IMR-90 (cell line): ENCODE measurements around the gene POLA2. TPM values are rescaled to one million over a fixed set of nuclear protein-coding genes. Genes with fewer than 3 reads are reported as not detected.

ENCODE experiments used
- CTCF ChIP-seq: conservative IDR thresholded peaks from 2 replicates; pipeline ENCODE4 v1.5.1; 2012; ENCODE audit warnings: mild to moderate bottlenecking, low read depth, low read length, improper control_type of control experiment
- MXI1 ChIP-seq: IDR thresholded peaks from 2 replicates; pipeline ENCODE4 v1.6.1; 2012; ENCODE audit warnings: low read depth, mild to moderate bottlenecking, low read length, moderate library complexity, borderline replicate concordance
- USF2 ChIP-seq: fragments of 150-350 bp; IDR thresholded peaks from 2 replicates; pipeline ENCODE4 v1.6.1; 2017; ENCODE audit warnings: mild to moderate bottlenecking, antibody characterized with exemption, low read length, low read depth
- polyA plus RNA-seq, 3 experiments: library from polyadenylated mRNA; depleted of rRNA; stranded (reverse); fragments of >200 nt; gene quantifications; 2 replicates each; pipeline ENCODE4 v1.2.3, GENCODE V29; 2012; ENCODE audit warnings: low replicate concordance in 1 of 3
- total RNA-seq: library from RNA; depleted of rRNA; stranded (reverse); fragments of >200 nt; gene quantifications from 2 replicates; pipeline ENCODE4 v1.2.3, GENCODE V29; 2012

POLA2 gene
- total and polyA plus RNA-seq, 2 of the 4 experiments (the other 2 are of a cell fraction): 14.2 to 17.3 TPM

GRCh38 chr11:65297026-65297672 lies 35.4 kb downstream of the POLA2 start (continued):
- TF ChIP-seq MXI1: no peak
- no peak for TF ChIP-seq USF2
- TF ChIP-seq CTCF: no peak
